Astrocyte (in vitro differentiated cells and primary cell): ENCODE data around the gene PPM1M. TPM values are rescaled to one million over a fixed set of nuclear protein-coding genes. Genes with fewer than 3 reads are reported as not detected.

Experiments used
- DNase-seq: peaks from one replicate; pipeline ENCODE4 v3.0.0-alpha.2; 2010; ENCODE audit warnings: low read depth
- FAIRE-seq: peaks from 2 replicates; lab custom pipeline; 2011; peaks lifted over from hg19 to GRCh38; lab: Jason Lieb, UNC
- H2AFZ ChIP-seq: 2 replicates; pipeline ENCODE4 v1.6.0; 2012; ENCODE audit warnings: low read depth, low read length, inconsistent platforms
- H3K27ac ChIP-seq: 2 replicates; pipeline ENCODE4 v1.5.1; 2011; ENCODE audit warnings: low read depth, low read length, inconsistent platforms
- H3K27me3 ChIP-seq: 2 replicates; pipeline ENCODE4 v1.6.0; 2011; ENCODE audit warnings: low read length, inconsistent platforms; ENCODE audit not compliant: insufficient read depth
- H3K36me3 ChIP-seq: 2 replicates; pipeline ENCODE4 v1.5.1; 2011; ENCODE audit warnings: low read length, inconsistent platforms; ENCODE audit not compliant: insufficient read depth
- H3K4me1 ChIP-seq: 2 replicates; pipeline ENCODE4 v1.5.1; 2011; ENCODE audit warnings: low read length, inconsistent platforms; ENCODE audit not compliant: insufficient read depth
- H3K4me2 ChIP-seq: 2 replicates; pipeline ENCODE4 v1.6.0; 2012; ENCODE audit warnings: low read length, inconsistent platforms
- H3K4me3 ChIP-seq: 2 replicates; pipeline ENCODE4 v1.5.1; 2011; ENCODE audit warnings: low read depth, mild to moderate bottlenecking, low read length, inconsistent platforms; ENCODE audit not compliant: insufficient read depth
- H3K79me2 ChIP-seq: 2 replicates; pipeline ENCODE4 v1.6.0; 2012; ENCODE audit warnings: mild to moderate bottlenecking, low read length, inconsistent platforms; ENCODE audit not compliant: insufficient read depth
- H3K9ac ChIP-seq: 2 replicates; pipeline ENCODE4 v1.6.0; 2012; ENCODE audit warnings: mild to moderate bottlenecking, low read length, inconsistent platforms
- H3K9me3 ChIP-seq: 2 replicates; pipeline ENCODE4 v1.5.1; 2012; ENCODE audit warnings: low read depth, mild to moderate bottlenecking, low read length, inconsistent platforms; ENCODE audit not compliant: insufficient read depth
- H4K20me1 ChIP-seq: 2 replicates; pipeline ENCODE4 v1.6.0; 2012; ENCODE audit warnings: low read length, inconsistent platforms; ENCODE audit not compliant: insufficient read depth
- H3K27ac Mint-ChIP-seq: one replicate; pipeline ENCODE4 v1.8.0; 2021; ENCODE audit warnings: mild to moderate bottlenecking, mixed read lengths; ENCODE audit not compliant: unreplicated experiment
- H3K27me3 Mint-ChIP-seq: one replicate; pipeline ENCODE4 v1.8.0; 2021; ENCODE audit warnings: low read depth, mixed read lengths; ENCODE audit not compliant: unreplicated experiment
- H3K36me3 Mint-ChIP-seq: one replicate; pipeline ENCODE4 v1.8.0; 2021; ENCODE audit warnings: low read depth, mixed read lengths; ENCODE audit not compliant: unreplicated experiment
- H3K4me1 Mint-ChIP-seq: one replicate; pipeline ENCODE4 v1.8.0; 2021; ENCODE audit warnings: low read depth, mixed read lengths; ENCODE audit not compliant: unreplicated experiment
- H3K4me3 Mint-ChIP-seq: one replicate; pipeline ENCODE4 v1.8.0; 2021; ENCODE audit warnings: mild to moderate bottlenecking, moderate library complexity, mixed read lengths; ENCODE audit not compliant: unreplicated experiment
- H3K9me3 Mint-ChIP-seq: one replicate; pipeline ENCODE4 v1.8.0; 2021; ENCODE audit warnings: mild to moderate bottlenecking, mixed read lengths; ENCODE audit not compliant: unreplicated experiment
- CTCF ChIP-seq: IDR thresholded peaks from 2 replicates; pipeline ENCODE4 v1.5.1; 2011; ENCODE audit warnings: low read depth, mild to moderate bottlenecking, inconsistent platforms, low read length, moderate library complexity; ENCODE audit not compliant: insufficient read depth
- EZH2 ChIP-seq: IDR thresholded peaks from 2 replicates; pipeline ENCODE4 v1.6.1; 2012; ENCODE audit warnings: mild to moderate bottlenecking, low read length, inconsistent platforms; ENCODE audit not compliant: insufficient read depth
- total RNA-seq: library from RNA; stranded (reverse); gene quantifications from 2 replicates; pipeline ENCODE4 v1.2.1, GENCODE V29; 2021

The PPM1M gene
- total RNA-seq, 1 donor from 2014 or later: 9.1 TPM

- no peak overlapping the region for H3K27ac ChIP-seq
- peaks cover 43% of the 10 kb centered on the region for H3K79me2 ChIP-seq
- no peak for FAIRE-seq
- no peak overlapping the region for H3K4me3 ChIP-seq
- Mint-ChIP-seq H3K4me1 (peaks cover 11% of the 10 kb centered on the region), H3K4me3 (no peak overlapping the region), H3K36me3 (peaks cover 15% of the 10 kb centered on the region), H3K9me3 (peaks cover 1% of the 10 kb centered on the region), H3K27me3 (no peaks in the 10 kb centered on the region), H3K27ac (peak overlapping the region; percentile 72)
- TF ChIP-seq EZH2 (no peak), CTCF (peak; percentile 58)
- H3K9ac ChIP-seq: no peak overlapping the region
- no peak for DNase-seq
- no peaks in the 10 kb centered on the region for H3K9me3 ChIP-seq
- no peaks in the 10 kb centered on the region for H3K27me3 ChIP-seq
- no peak overlapping the region for H2AFZ ChIP-seq
- H3K4me2 ChIP-seq: no peak overlapping the region
- peaks cover 79% of the 10 kb centered on the region for H4K20me1 ChIP-seq
- peaks cover 13% of the 10 kb centered on the region for H3K36me3 ChIP-seq
- peaks cover 4% of the 10 kb centered on the region for H3K4me1 ChIP-seq
These were observed 13.9 kb upstream of the PPM1M start for GRCh38 chr3:52231502-52232278.

GRCh38 chr3:52232279-52233107 is 13.1 kb upstream of the PPM1M start:
- H3K36me3 Mint-ChIP-seq: peaks cover 12% of the 10 kb centered on the region
- no peak overlapping the region for H3K27ac ChIP-seq
- H3K79me2 ChIP-seq: peaks cover 50% of the 10 kb centered on the region
- no peak overlapping the region for H3K4me3 ChIP-seq
- H3K27ac Mint-ChIP-seq: no peak overlapping the region
- H3K9me3 Mint-ChIP-seq: no peaks in the 10 kb centered on the region
- H3K4me1 ChIP-seq: peaks cover 12% of the 10 kb centered on the region
- H3K9me3 ChIP-seq: no peaks in the 10 kb centered on the region
- FAIRE-seq: no peak
- no peak overlapping the region for H3K4me3 Mint-ChIP-seq
- H3K4me2 ChIP-seq: no peak overlapping the region
- peaks cover 13% of the 10 kb centered on the region for H3K4me1 Mint-ChIP-seq
- no peak for DNase-seq
- peaks cover 13% of the 10 kb centered on the region for H3K36me3 ChIP-seq
- no peak overlapping the region for H3K9ac ChIP-seq
- H2AFZ ChIP-seq: no peak overlapping the region
- H4K20me1 ChIP-seq: peaks cover 78% of the 10 kb centered on the region
- no peaks in the 10 kb centered on the region for H3K27me3 ChIP-seq
- TF ChIP-seq CTCF (no peak), EZH2 (no peak)
- H3K27me3 Mint-ChIP-seq: no peaks in the 10 kb centered on the region
